ENCODE results near the gene CSTPP1.

The CSTPP1 gene

DNA sequence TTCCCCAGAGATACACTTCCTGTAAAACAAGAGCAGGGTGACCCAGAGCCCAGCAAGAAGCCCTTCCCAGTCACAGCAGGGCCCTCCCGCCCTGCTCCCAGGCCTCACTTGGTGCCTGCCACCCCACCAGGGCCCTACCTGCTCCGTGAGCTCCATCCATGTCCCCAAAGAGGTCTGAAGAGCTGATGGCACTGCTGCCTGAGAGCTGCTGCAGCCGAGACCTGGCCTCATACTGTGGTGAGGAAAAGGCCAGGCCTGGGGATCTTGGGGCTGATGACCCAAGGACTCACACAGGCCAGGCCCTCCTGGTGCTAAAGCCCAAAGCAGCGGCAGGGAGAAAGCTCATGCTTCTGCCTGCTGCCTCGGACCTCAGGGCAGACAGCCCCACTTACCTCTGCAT lies 229.8 kb downstream of the CSTPP1 start:
- DNase-seq = no peak

GRCh38 chr11:47171061-47171838 lies 234.7 kb downstream of the CSTPP1 start:
- DNase-seq = no peak

GRCh38 chr11:47171856-47172255 lies 235.3 kb downstream of the CSTPP1 start:
- DNase-seq = no peak

GRCh38 chr11:47172740-47173336 lies 236.3 kb downstream of the CSTPP1 start:
- no peak for DNase-seq

DNA sequence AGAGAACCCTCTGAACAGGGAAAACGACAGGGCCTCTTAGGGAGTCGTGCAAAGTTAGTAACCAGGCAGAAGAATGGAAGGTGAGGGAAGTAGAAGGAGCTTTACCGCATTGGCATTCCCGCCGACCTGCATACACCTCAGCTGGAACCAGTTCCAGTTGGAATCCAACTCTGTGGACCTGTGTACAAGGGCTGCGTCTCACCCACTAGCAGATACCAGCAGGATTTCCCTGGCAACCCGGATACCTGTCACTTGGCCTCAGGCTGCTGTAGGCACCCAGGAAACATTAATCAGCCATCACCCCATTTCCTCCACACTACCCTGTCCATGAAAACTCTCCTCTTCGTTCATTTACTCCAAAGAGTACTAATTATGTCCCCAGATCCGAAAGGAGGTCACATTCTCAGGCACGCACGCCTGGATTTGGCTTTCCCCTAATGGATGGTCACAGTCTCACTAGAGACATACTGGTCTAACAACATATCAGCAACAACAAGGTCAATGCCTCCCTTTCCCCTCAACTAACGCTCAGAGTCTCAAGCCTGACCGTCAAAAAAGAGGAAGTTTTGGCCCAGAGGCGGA lies 239.3 kb downstream of the CSTPP1 start:
- no peak for DNase-seq

GRCh38 chr11:47176328-47177228 lies 240.0 kb downstream of the CSTPP1 start, which contains the start of gene ARFGAP2:
TSS of gene ARFGAP2 (minus strand) at chr11:47176879. CDS start at chr11:47176853, 26 bp downstream.
- peak; percentile 95 for DNase-seq

GRCh38 chr11:47177229-47177845 lies 240.8 kb downstream of the CSTPP1 start:
- peak; percentile 62 for DNase-seq

GRCh38 chr11:47177846-47178245 lies 241.3 kb downstream of the CSTPP1 start:
- no peak for DNase-seq

DNA sequence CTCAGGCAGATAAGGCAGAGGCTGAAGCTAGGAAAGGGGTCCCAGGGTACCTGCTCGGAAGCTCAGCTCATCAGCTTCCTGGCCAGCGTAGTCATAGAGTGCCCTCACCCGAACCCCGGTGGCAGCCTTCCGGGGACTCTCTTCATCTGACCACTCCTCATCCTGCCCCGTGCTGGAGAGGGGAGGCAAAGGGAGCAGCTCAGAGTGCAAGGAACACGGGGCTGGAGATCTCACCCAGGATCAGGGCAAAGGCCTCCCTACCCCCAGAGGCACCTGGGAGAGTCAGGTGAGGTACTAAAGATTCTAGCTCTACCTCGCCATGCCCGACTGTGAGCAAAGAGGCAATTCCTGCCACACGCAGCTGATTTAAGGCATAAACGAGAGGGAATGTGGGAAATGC lies 241.8 kb downstream of the CSTPP1 start:
- DNase-seq = no peak

DNA sequence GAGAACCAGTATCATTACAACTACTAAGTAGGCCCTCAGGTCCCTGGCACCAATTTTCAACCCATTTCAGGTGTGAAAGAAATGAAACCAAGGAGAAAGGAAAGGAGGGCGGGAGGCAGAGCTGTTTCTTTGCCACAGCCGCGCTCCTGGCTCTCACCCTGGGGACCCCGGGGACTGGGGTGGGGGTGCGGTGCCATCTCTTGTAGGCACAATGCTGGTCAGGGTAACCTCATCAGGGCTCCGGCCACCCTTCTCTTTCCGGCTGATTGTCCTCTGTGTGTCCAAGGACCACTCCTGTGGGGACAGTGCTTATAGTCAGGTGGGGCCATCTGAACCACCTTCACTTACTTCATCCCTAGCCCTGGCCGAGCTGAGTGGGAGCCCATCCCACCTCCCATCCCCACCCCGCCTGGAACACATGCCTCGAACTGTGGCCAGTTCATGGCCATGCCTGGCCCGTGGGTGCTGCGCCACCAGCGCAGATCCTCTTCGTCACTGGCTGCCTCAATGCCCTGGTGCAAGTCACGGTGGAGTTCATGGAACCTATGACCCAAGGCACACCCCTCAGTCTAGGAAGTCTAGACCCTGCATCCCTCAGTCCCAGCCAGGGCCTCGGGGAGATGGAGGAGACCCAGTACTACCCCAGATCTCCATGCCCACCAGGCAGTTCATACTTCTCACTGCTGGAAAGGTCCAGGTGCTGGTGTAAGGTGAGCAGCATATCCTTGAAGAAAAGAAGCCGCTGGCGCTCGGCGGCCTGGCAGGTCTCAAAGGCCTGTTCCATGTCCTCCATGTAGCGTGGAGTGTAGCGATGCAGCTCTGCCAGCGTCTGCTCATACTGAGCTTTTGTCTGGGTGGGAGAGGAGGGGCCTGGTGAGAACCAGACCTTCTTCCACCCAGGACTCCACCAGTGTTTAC lies 242.4 kb downstream of the CSTPP1 start:
- DNase-seq = no peak

- DNase-seq = peak; percentile 23
Observed at GRCh38 chr11:47179655-47179991, 243.1 kb downstream of the CSTPP1 start.

DNA sequence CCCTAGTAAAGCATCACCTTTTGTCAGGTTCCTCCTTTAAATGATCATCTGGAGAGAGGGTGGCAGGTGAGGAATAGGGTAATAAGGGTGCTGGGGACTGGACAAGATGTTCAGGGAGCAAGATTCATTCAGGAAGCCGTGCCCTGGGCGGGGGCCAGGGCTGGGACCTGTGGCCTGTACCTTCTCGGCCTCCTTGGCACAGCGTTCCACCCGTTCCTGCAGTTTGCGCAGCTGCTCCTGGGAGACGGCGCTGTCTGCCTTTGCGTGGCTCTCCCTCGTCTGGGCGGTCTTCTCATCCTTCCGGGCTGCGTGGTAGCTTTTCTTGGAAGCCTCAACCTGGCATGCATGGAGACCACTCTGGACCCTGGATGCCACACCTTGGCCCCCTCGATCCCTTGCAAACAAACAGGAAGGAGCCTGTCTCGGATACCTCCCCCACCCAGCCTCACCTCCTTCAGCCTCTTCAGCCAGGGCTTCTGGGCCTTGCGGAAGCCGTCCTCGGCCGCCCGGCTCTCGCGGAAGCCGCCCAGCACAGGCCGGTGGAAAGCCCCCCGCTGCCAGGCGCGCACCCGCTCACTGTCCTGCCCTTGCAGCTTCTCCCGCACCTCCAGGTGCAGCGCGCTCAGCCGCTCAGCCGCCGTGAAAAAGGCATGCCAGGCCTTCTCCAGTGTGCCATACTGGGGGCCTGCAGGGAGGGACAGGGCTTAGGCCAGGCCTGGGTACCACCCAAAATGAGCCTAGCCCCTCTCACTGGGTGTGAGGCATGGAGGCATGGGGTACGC lies 243.6 kb downstream of the CSTPP1 start:
- DNase-seq = no peak

- no peak for DNase-seq
Observed at GRCh38 chr11:47181271-47181670, 244.7 kb downstream of the CSTPP1 start.

GRCh38 chr11:47182380-47182779 lies 245.8 kb downstream of the CSTPP1 start:
- DNase-seq = no peak

- DNase-seq = no peak
Observed at GRCh38 chr11:47183031-47183856, 246.7 kb downstream of the CSTPP1 start.

- no peak for DNase-seq
Observed at GRCh38 chr11:47183969-47184368, 247.4 kb downstream of the CSTPP1 start.

- no peak for DNase-seq
Observed at GRCh38 chr11:47184711-47185304, 248.2 kb downstream of the CSTPP1 start.

GRCh38 chr11:47185305-47186075 lies 248.9 kb downstream of the CSTPP1 start:
- DNase-seq = peak; percentile 31

Measured in NCI-H146 (cell line).